ENCODE results near the gene FHOD1. TPM values are rescaled to one million over a fixed set of nuclear protein-coding genes. Genes with fewer than 3 reads are reported as not detected.

The FHOD1 gene
- total and polyA plus RNA-seq, 9 of the 15 experiments (the other 6 are each of a cell fraction or from before 2014, with no cell fraction given) = 18.7 to 126 (median 32.3) TPM

GRCh38 chr16:67246081-67246755, 1.1 kb downstream of the FHOD1 start (continued):
- TF ChIP-seq MAFK (IDR thresholded peaks at IDR 0.05; ENCODE audit: low read length) (no peak), POLR2G (IDR thresholded peaks at IDR 0.05; ENCODE audit: low read depth, low read length) (peak; percentile 88), ARNT (IDR thresholded peaks at IDR 0.05) (no peak), NFIX (CRISPR knock-in tag; IDR thresholded peaks at IDR 0.05; ENCODE audit: low read depth) (no peak), ZNF224 (CRISPR knock-in tag; IDR thresholded peaks at IDR 0.05) (peak; percentile 68; the same call in 1 of the 2 replicates), CGGBP1 (CRISPR knock-in tag; IDR thresholded peaks at IDR 0.05) (no peak), PBX2 (CRISPR knock-in tag; IDR thresholded peaks at IDR 0.05; ENCODE audit: low read depth) (no peak), PBX2 (tag; conservative IDR thresholded peaks at IDR 0.05; ENCODE audit: low read depth) (no peak), ZNF449 (CRISPR knock-in tag; IDR thresholded peaks at IDR 0.05) (no peak), MAFG (tag; conservative IDR thresholded peaks at IDR 0.05) (no peak), ZZZ3 (IDR thresholded peaks at IDR 0.05) (no peak), EP400 (IDR thresholded peaks at IDR 0.05) (peak; percentile 88)
- TF ChIP-seq, protein P1, sequence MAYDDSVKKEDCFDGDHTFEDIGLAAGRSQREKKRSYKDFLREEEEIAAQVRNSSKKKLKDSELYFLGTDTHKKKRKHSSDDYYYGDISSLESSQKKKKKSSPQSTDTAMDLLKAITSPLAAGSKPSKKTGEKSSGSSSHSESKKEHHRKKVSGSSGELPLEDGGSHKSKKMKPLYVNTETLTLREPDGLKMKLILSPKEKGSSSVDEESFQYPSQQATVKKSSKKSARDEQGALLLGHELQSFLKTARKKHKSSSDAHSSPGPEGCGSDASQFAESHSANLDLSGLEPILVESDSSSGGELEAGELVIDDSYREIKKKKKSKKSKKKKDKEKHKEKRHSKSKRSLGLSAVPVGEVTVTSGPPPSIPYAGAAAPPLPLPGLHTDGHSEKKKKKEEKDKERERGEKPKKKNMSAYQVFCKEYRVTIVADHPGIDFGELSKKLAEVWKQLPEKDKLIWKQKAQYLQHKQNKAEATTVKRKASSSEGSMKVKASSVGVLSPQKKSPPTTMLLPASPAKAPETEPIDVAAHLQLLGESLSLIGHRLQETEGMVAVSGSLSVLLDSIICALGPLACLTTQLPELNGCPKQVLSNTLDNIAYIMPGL (CRISPR knock-in tag; IDR thresholded peaks at IDR 0.05) = no peak
- TF ChIP-seq, protein P2, sequence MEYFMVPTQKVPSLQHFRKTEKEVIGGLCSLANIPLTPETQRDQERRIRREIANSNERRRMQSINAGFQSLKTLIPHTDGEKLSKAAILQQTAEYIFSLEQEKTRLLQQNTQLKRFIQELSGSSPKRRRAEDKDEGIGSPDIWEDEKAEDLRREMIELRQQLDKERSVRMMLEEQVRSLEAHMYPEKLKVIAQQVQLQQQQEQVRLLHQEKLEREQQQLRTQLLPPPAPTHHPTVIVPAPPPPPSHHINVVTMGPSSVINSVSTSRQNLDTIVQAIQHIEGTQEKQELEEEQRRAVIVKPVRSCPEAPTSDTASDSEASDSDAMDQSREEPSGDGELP (CRISPR knock-in tag; IDR thresholded peaks at IDR 0.05; ENCODE audit: borderline replicate concordance) = peak; percentile 88
- TF ChIP-seq, protein P3, sequence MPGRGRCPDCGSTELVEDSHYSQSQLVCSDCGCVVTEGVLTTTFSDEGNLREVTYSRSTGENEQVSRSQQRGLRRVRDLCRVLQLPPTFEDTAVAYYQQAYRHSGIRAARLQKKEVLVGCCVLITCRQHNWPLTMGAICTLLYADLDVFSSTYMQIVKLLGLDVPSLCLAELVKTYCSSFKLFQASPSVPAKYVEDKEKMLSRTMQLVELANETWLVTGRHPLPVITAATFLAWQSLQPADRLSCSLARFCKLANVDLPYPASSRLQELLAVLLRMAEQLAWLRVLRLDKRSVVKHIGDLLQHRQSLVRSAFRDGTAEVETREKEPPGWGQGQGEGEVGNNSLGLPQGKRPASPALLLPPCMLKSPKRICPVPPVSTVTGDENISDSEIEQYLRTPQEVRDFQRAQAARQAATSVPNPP (IDR thresholded peaks at IDR 0.05; ENCODE audit: borderline replicate concordance, insufficient read depth, insufficient read length) = no peak

All from K562 (cell line).